Naive thymus-derived CD4-positive, alpha-beta T cell (primary cell): ENCODE data around the gene DNAJA4. TPM values are rescaled to one million over a fixed set of nuclear protein-coding genes. Genes with fewer than 3 reads are reported as not detected.
A peak's percentile ranks its signal among the peaks of the same experiment; 100 is the strongest.
"Not testable (repeated sequence)": the region's sequence is repeated elsewhere in the genome, so short reads cannot be mapped to it uniquely, and the experiment has no call there.

Experiments
- ATAC-seq: fragments of 150-1000 bp; cut with Tn5 transposase; 2 replicates; pipeline ENCODE4 v1.10.0; 2021; ENCODE audit warnings: mild to moderate bottlenecking, moderate library complexity
- CTCF ChIA-PET: fragments of 350-600 bp; sonication (Branson Sonifier 250); formaldehyde crosslinking; loops from one replicate; lab custom pipeline; 2021; ENCODE audit warnings: antibody characterized with exemption; lab: Charles Lee
- POLR2A ChIA-PET: fragments of 350-600 bp; sonication (Branson Sonifier 250); formaldehyde crosslinking; loops from one replicate; lab custom pipeline; 2021; ENCODE audit warnings: antibody characterized with exemption, inconsistent platforms; lab: Charles Lee
- DNase-seq, 9 donors: peaks; one replicate each; pipeline versions ENCODE4 v3.0.0 to v3.0.0-alpha.2; 2020 to 2022; ENCODE audit warnings: mixed read lengths in 1 of 9
- H3K27ac ChIP-seq: one replicate; pipeline ENCODE4 v1.7.0; 2013; ENCODE audit warnings: mild to moderate bottlenecking, low read depth, low read length, moderate library complexity
- H3K27me3 ChIP-seq, 2 donors: one replicate each; pipeline ENCODE4 v1.7.0; 2013; ENCODE audit warnings: low read length in 2 of 2, mild to moderate bottlenecking in 2 of 2, moderate library complexity in 2 of 2; ENCODE audit not compliant: control insufficient read depth in 2 of 2, insufficient read depth in 2 of 2
- H3K36me3 ChIP-seq, 3 experiments: 1 replicate in 2 of 3; 2 replicates in 1 of 3; pipeline ENCODE4 v1.7.0; 2013; ENCODE audit warnings: low read length in 3 of 3, mild to moderate bottlenecking in 3 of 3, moderate library complexity in 1 of 3; ENCODE audit not compliant: insufficient read depth in 3 of 3, control insufficient read depth in 2 of 3
- H3K4me1 ChIP-seq, 2 donors: one replicate each; pipeline ENCODE4 v1.7.0; 2013; ENCODE audit warnings: low read length in 2 of 2, mild to moderate bottlenecking in 2 of 2, moderate library complexity in 1 of 2; ENCODE audit not compliant: control insufficient read depth in 2 of 2, insufficient read depth in 2 of 2
- H3K4me3 ChIP-seq: 2 replicates; pipeline ENCODE4 v1.7.0; 2013; ENCODE audit warnings: mild to moderate bottlenecking, low read length
- H3K9me3 ChIP-seq, 3 experiments: 1 replicate in 2 of 3; 2 replicates in 1 of 3; pipeline ENCODE4 v1.7.0; 2013; ENCODE audit warnings: low read length in 3 of 3; ENCODE audit not compliant: control insufficient read depth in 2 of 3
- H3K27ac Mint-ChIP-seq, 9 donors: one replicate each; pipeline ENCODE4 v1.8.0; 2020 to 2022; ENCODE audit warnings: mixed read lengths in 9 of 9, mild to moderate bottlenecking in 8 of 9, moderate library complexity in 5 of 9, inconsistent platforms in 2 of 9
- H3K27me3 Mint-ChIP-seq, 5 donors: one replicate each; pipeline ENCODE4 v1.8.0; 2021 to 2022; ENCODE audit warnings: mixed read lengths in 5 of 5, mild to moderate bottlenecking in 1 of 5
- H3K36me3 Mint-ChIP-seq, 5 donors: one replicate each; pipeline ENCODE4 v1.8.0; 2020 to 2022; ENCODE audit warnings: mixed read lengths in 5 of 5, mild to moderate bottlenecking in 3 of 5, inconsistent platforms in 1 of 5
- H3K4me1 Mint-ChIP-seq, 7 donors: one replicate each; pipeline ENCODE4 v1.8.0; 2020 to 2022; ENCODE audit warnings: mixed read lengths in 7 of 7, mild to moderate bottlenecking in 3 of 7, inconsistent platforms in 1 of 7
- H3K4me3 Mint-ChIP-seq, 10 donors: one replicate each; pipeline ENCODE4 v1.8.0; 2020 to 2022; ENCODE audit warnings: mild to moderate bottlenecking in 10 of 10, mixed read lengths in 10 of 10, moderate library complexity in 6 of 10, inconsistent platforms in 2 of 10
- H3K9me3 Mint-ChIP-seq, 11 donors: one replicate each; pipeline ENCODE4 v1.8.0; 2020 to 2022; ENCODE audit warnings: mixed read lengths in 11 of 11, mild to moderate bottlenecking in 4 of 11, inconsistent platforms in 1 of 11, moderate library complexity in 1 of 11
- intact Hi-C, 2 donors: fragments of 100-400 bp; cut with micrococcal nuclease; formaldehyde crosslinking; loops; one replicate each; pipeline ENCODE4 v1.15.1; 2023
- polyA plus RNA-seq, 2 donors: library from polyadenylated mRNA; unstranded; fragments of 300-500 nt; fragmentation: Illumina TruSeq; gene quantifications; one replicate each; pipeline ENCODE4 v1.2.3, GENCODE V29; 2021
- total RNA-seq, 6 experiments: library from RNA in 5 of 6; stranded (reverse) in 5 of 6; gene quantifications; 1 replicate in 5 of 6; 2 replicates in 1 of 6; pipeline ENCODE4 v1.2.3 and lab custom pipeline; 2021 to 2026

DNAJA4 gene
- total and polyA plus RNA-seq, 7 experiments from 2014 or later, result 9.9 to 44.7 (median 35.0) TPM

DNA sequence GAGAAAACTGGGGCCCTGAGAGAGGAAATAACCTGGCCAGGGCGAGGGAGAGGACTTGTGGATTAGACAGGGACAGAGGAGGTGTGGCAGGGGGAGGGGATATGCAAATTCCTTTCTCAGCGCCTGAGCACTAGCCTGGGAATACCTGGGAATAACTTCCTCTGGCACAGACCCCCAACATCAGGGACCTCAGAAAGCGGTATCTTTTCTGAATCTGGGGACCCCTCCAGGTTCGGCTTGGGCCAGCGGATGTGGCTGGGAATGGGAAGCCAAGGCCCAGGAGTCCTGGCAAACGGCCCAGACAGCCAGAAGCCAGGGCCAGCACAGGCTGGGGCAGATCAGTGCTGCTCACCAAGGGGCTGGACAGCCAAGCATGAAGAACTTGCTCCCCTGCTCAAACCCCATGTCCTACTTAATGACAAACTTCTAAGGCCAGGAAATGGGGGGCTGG lies 20.8 kb upstream of the DNAJA4 start:
- ATAC-seq, result no peak
- Histone ChIP-seq H3K27ac (no peak overlapping the region), H3K4me1 (no peaks in the 10 kb centered on the region), H3K4me3 (no peak overlapping the region), H3K36me3 (no peaks in the 10 kb centered on the region), H3K9me3 (no peaks in the 10 kb centered on the region), H3K27me3 (no peaks in the 10 kb centered on the region)
- Mint-ChIP-seq H3K4me1 (peaks cover 0 to 4% (median 0%) of the 10 kb centered on the region in 7 donors), H3K27me3 (peaks cover 0 to 6% (median 0%) of the 10 kb centered on the region in 5 donors), H3K36me3 (no peaks in the 10 kb centered on the region), H3K27ac (no peak overlapping the region), H3K9me3 (peaks cover 0 to 1% (median 0%) of the 10 kb centered on the region in 11 donors), H3K4me3 (no peak overlapping the region)
- DNase-seq, result no peak
- CTCF ChIA-PET, result interaction anchor here (5.2 kb wide), 1 partner anchor 131 kb away, joined by 51 read pairs; no protein-coding TSS in a partner anchor
- intact Hi-C loops, result loop anchor here in 1 of 2 donors (5.0 kb wide), 1 partner anchor 111 kb away; the partner anchor contains the start of gene CIB2
- POLR2A ChIA-PET, result no interaction called here

DNA sequence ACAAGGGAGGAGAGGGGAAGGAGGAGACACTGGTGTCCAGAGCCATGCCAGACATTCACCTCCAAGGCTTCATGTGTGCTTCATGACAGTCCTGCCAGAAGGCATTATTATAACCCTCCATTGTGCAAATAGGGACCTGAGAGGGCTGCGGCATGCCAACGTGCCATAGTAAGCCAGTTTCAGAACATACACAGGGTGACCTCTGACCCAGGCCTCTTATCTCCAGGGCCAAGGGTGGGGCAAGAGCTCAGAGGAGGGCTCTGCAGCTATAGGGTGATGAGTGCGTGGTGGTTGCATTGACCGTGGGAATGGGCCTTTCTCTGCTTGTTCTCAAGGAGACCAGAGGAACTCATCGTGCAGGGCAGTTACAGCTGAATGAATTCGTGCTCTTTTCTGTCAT lies 20.3 kb upstream of the DNAJA4 start:
- Mint-ChIP-seq H3K27ac (no peak overlapping the region), H3K4me1 (peaks cover 0 to 4% (median 0%) of the 10 kb centered on the region in 7 donors), H3K9me3 (peaks cover 0 to 1% (median 0%) of the 10 kb centered on the region in 11 donors), H3K27me3 (peaks cover 0 to 6% (median 0%) of the 10 kb centered on the region in 5 donors), H3K36me3 (no peaks in the 10 kb centered on the region), H3K4me3 (no peak overlapping the region)
- H3K27me3 ChIP-seq, result no peaks in the 10 kb centered on the region
- no peak for ATAC-seq
- intact Hi-C loops, result loop anchor here in 1 of 2 donors (5.0 kb wide), 1 partner anchor 112 kb away; the partner anchor contains the start of gene CIB2
- H3K9me3 ChIP-seq, result no peaks in the 10 kb centered on the region
- H3K36me3 ChIP-seq, result no peaks in the 10 kb centered on the region
- ChIA-PET CTCF (interaction anchor here (0.6 to 1.4 kb wide), 2 partner anchors 21 to 135 kb away, joined by 3 read pairs; no protein-coding TSS in a partner anchor), POLR2A (interaction anchor here (0.8 kb wide), 1 partner anchor 47 kb away, joined by 3 read pairs; no protein-coding TSS in a partner anchor)
- no peak overlapping the region for H3K27ac ChIP-seq
- no peak for DNase-seq
- H3K4me1 ChIP-seq, result no peaks in the 10 kb centered on the region
- no peak overlapping the region for H3K4me3 ChIP-seq

- Histone ChIP-seq H3K27ac (no peak overlapping the region), H3K36me3 (no peaks in the 10 kb centered on the region), H3K9me3 (no peaks in the 10 kb centered on the region), H3K4me1 (no peaks in the 10 kb centered on the region), H3K4me3 (no peak overlapping the region), H3K27me3 (no peaks in the 10 kb centered on the region)
- CTCF ChIA-PET, result interaction anchor here (1.4 kb wide), 1 partner anchor 21 kb away, joined by 3 read pairs; no protein-coding TSS in a partner anchor
- POLR2A ChIA-PET, result interaction anchor here (0.8 kb wide), 1 partner anchor 47 kb away, joined by 3 read pairs; no protein-coding TSS in a partner anchor
- DNase-seq (no peak), ATAC-seq (no peak)
- no peak overlapping the region for H3K27ac Mint-ChIP-seq
- peaks cover 0 to 4% (median 0%) of the 10 kb centered on the region in 7 donors for H3K4me1 Mint-ChIP-seq
- intact Hi-C loops, result loop anchor here in 1 of 2 donors (5.0 kb wide), 1 partner anchor 113 kb away; the partner anchor contains the start of gene CIB2
- H3K4me3 Mint-ChIP-seq, result no peak overlapping the region
- no peaks in the 10 kb centered on the region for H3K36me3 Mint-ChIP-seq
- H3K27me3 Mint-ChIP-seq, result peaks cover 0 to 6% (median 0%) of the 10 kb centered on the region in 5 donors
- H3K9me3 Mint-ChIP-seq, result peaks cover 0 to 1% (median 0%) of the 10 kb centered on the region in 11 donors
Measured at GRCh38 chr15:78244893-78245292, 19.5 kb upstream of the DNAJA4 start.

GRCh38 chr15:78245392-78245791 lies 19.0 kb upstream of the DNAJA4 start:
- H3K9me3 ChIP-seq, ATAC-seq, intact Hi-C loops, H3K4me3 Mint-ChIP-seq, H3K9me3 Mint-ChIP-seq, H3K27ac ChIP-seq, H3K27me3 ChIP-seq, H3K4me1 ChIP-seq, DNase-seq, H3K4me3 ChIP-seq, H3K27ac Mint-ChIP-seq, H3K27me3 Mint-ChIP-seq, H3K4me1 Mint-ChIP-seq, POLR2A ChIA-PET, H3K36me3 ChIP-seq, H3K36me3 Mint-ChIP-seq: not testable (repeated sequence)
- CTCF ChIA-PET, result interaction anchor here (0.6 to 1.4 kb wide), 2 partner anchors 20 to 389 kb away, joined by 3 read pairs; no protein-coding TSS in a partner anchor

DNA sequence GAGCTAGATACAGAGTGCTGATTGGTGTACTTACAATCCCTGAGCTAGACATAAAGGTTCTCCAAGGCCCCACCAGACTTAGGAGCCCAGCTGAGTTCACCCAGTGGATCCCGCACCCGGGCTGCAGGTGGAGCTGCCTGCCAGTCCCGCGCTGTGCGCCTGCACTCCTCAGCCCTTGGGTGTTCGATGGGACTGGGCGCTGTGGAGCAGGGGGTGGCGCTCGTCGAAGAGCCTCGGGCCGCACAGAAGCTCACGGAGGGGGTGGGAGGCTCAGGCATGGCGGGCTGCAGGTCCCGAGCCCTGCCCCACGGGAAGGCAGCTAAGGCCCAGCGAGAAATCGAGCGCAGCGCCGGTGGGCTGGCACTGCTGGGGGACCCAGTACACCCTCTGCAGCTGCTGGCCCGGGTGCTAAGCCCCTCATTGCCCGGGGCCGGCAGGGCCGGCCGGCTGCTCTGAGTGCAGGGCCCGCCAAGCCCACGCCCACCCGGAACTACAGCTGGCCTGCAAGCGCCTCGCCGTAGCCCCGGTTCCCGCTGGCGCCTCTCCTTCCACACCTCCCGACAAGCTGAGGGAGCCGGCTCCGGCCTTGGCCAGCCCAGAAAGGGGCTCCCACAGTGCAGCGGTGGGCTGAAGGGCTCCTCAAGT lies 18.3 kb upstream of the DNAJA4 start:
- ATAC-seq, H3K36me3 Mint-ChIP-seq, H3K4me3 ChIP-seq, H3K4me1 Mint-ChIP-seq, DNase-seq, H3K27ac ChIP-seq, H3K4me3 Mint-ChIP-seq, H3K27me3 ChIP-seq, H3K4me1 ChIP-seq, POLR2A ChIA-PET, H3K36me3 ChIP-seq, H3K9me3 Mint-ChIP-seq, H3K9me3 ChIP-seq, H3K27me3 Mint-ChIP-seq, intact Hi-C loops, H3K27ac Mint-ChIP-seq: not testable (repeated sequence)
- CTCF ChIA-PET, result interaction anchor here (0.6 kb wide), 1 partner anchor 389 kb away, joined by 3 read pairs; no protein-coding TSS in a partner anchor

DNA sequence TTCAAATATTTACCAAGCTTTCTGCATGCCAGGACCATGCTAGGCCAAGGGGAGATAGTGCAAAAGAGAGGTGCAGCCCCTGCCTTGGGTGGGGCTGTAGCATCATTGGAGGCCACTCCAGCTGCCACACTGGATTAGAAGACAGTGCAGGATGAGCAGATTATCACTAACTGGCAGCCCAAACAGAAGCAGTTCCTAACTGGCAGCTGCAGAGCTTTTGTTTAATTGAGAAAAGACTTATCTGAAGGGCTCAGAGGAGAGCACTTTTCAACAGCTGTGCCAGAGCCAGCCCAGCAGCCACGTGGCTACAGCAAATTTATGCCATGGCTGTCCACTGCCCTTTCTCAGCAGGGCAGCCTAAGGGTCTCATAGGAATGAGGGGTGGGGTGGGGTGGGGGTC lies 16.5 kb upstream of the DNAJA4 start:
- ATAC-seq (no peak), DNase-seq (no peak)
- ChIA-PET POLR2A (no interaction called here), CTCF (no interaction called here)
- Histone ChIP-seq H3K4me3 (no peak overlapping the region), H3K36me3 (no peaks in the 10 kb centered on the region), H3K27ac (no peak overlapping the region), H3K4me1 (no peaks in the 10 kb centered on the region), H3K9me3 (no peaks in the 10 kb centered on the region), H3K27me3 (no peaks in the 10 kb centered on the region)
- H3K9me3 Mint-ChIP-seq, result peaks cover 0 to 1% (median 0%) of the 10 kb centered on the region in 11 donors
- no peaks in the 10 kb centered on the region for H3K4me1 Mint-ChIP-seq
- peaks cover 0 to 12% (median 0%) of the 10 kb centered on the region in 5 donors for H3K27me3 Mint-ChIP-seq
- H3K36me3 Mint-ChIP-seq, result no peaks in the 10 kb centered on the region
- H3K27ac Mint-ChIP-seq, result peak overlapping the region in 1 of 9 donors; percentile 54
- H3K4me3 Mint-ChIP-seq, result no peak overlapping the region
- intact Hi-C loops, result no loop called here
